GM12872 (cell line): Measurements from ENCODE around the gene ANKUB1.

Source experiments
- CTCF ChIP-seq: IDR thresholded peaks from 3 replicates; pipeline ENCODE4 v1.5.1; 2011; ENCODE audit warnings: low read depth, mild to moderate bottlenecking, low read length, moderate library complexity; ENCODE audit not compliant: insufficient read depth

The ANKUB1 gene

GRCh38 chr3:149784064-149784704, 8.2 kb downstream of the ANKUB1 start:
- no peak for TF ChIP-seq CTCF

- no peak for TF ChIP-seq CTCF
These were observed 8.8 kb downstream of the ANKUB1 start for GRCh38 chr3:149783576-149783975.

- TF ChIP-seq CTCF = no peak
These were observed 10.6 kb downstream of the ANKUB1 start for GRCh38 chr3:149781741-149782140.

GRCh38 chr3:149781211-149781610, 11.1 kb downstream of the ANKUB1 start:
- no peak for TF ChIP-seq CTCF

GRCh38 chr3:149777414-149778214, 14.7 kb downstream of the ANKUB1 start:
- TF ChIP-seq CTCF = no peak

- no peak for TF ChIP-seq CTCF
These were observed 16.2 kb downstream of the ANKUB1 start for GRCh38 chr3:149776170-149776569.

GRCh38 chr3:149772861-149773260, 19.5 kb downstream of the ANKUB1 start:
- no peak for TF ChIP-seq CTCF
